WERI-Rb-1 (cell line): Measurements from ENCODE around the gene CYBRD1.

Source experiments
- DNase-seq: peaks from one replicate; pipeline ENCODE4 v3.0.0-alpha.2; 2020
- H3K27ac ChIP-seq: fragments of 250-450 bp; sonication (Bioruptor Pico); 2 replicates; pipeline ENCODE4 v1.5.1; 2020; ENCODE audit warnings: mild to moderate bottlenecking, moderate library complexity
- H3K27me3 ChIP-seq: fragments of 250-450 bp; sonication (Bioruptor Pico); 2 replicates; pipeline ENCODE4 v1.5.1; 2021; ENCODE audit warnings: mild to moderate bottlenecking, low read depth, moderate library complexity; ENCODE audit not compliant: insufficient read depth, severe bottlenecking
- H3K36me3 ChIP-seq: fragments of 250-450 bp; sonication (Bioruptor Pico); 2 replicates; pipeline ENCODE4 v1.5.1; 2020; ENCODE audit warnings: mild to moderate bottlenecking, moderate library complexity
- H3K4me3 ChIP-seq: 2 replicates; pipeline ENCODE4 v1.5.1; 2011; ENCODE audit warnings: low read depth, mild to moderate bottlenecking, control low read depth, low read length
- H3K9me3 ChIP-seq: fragments of 250-450 bp; sonication (Bioruptor Pico); 2 replicates; pipeline ENCODE4 v1.5.1; 2021; ENCODE audit warnings: mild to moderate bottlenecking, moderate library complexity; ENCODE audit not compliant: severe bottlenecking
- CTCF ChIP-seq: IDR thresholded peaks from 2 replicates; pipeline ENCODE4 v1.5.1; 2011; ENCODE audit warnings: low read depth, mild to moderate bottlenecking, control low read depth, inconsistent platforms, low read length

Gene CYBRD1

GRCh38 chr2:171557363-171557762, 35.1 kb downstream of the CYBRD1 start:
- TF ChIP-seq CTCF, result no peak
- no peaks in the 10 kb centered on the region for H3K9me3 ChIP-seq
- H3K27ac ChIP-seq, result no peak overlapping the region
- no peaks in the 10 kb centered on the region for H3K27me3 ChIP-seq
- H3K4me3 ChIP-seq, result no peak overlapping the region
- no peaks in the 10 kb centered on the region for H3K36me3 ChIP-seq
- DNase-seq, result no peak

- DNase-seq, result no peak
- no peak overlapping the region for H3K27ac ChIP-seq
- TF ChIP-seq CTCF, result no peak
- H3K36me3 ChIP-seq, result no peaks in the 10 kb centered on the region
- no peak overlapping the region for H3K4me3 ChIP-seq
- H3K27me3 ChIP-seq, result no peaks in the 10 kb centered on the region
- no peaks in the 10 kb centered on the region for H3K9me3 ChIP-seq
These were observed 41.0 kb downstream of the CYBRD1 start for GRCh38 chr2:171563301-171563700.

- TF ChIP-seq CTCF, result no peak
- no peak overlapping the region for H3K4me3 ChIP-seq
- no peak overlapping the region for H3K27ac ChIP-seq
- DNase-seq, result no peak
- no peaks in the 10 kb centered on the region for H3K27me3 ChIP-seq
- H3K9me3 ChIP-seq, result no peaks in the 10 kb centered on the region
- no peaks in the 10 kb centered on the region for H3K36me3 ChIP-seq
These were observed 42.2 kb downstream of the CYBRD1 start for GRCh38 chr2:171564463-171564862.

GRCh38 chr2:171566057-171566456, 43.8 kb downstream of the CYBRD1 start:
- Histone ChIP-seq H3K27me3 (no peaks in the 10 kb centered on the region), H3K36me3 (no peaks in the 10 kb centered on the region), H3K9me3 (no peaks in the 10 kb centered on the region), H3K27ac (no peak overlapping the region), H3K4me3 (no peak overlapping the region)
- no peak for TF ChIP-seq CTCF
- no peak for DNase-seq

- Histone ChIP-seq H3K27me3 (no peaks in the 10 kb centered on the region), H3K27ac (no peak overlapping the region), H3K9me3 (no peaks in the 10 kb centered on the region), H3K36me3 (no peaks in the 10 kb centered on the region), H3K4me3 (no peak overlapping the region)
- no peak for TF ChIP-seq CTCF
- DNase-seq, result no peak
These were observed 44.5 kb downstream of the CYBRD1 start for GRCh38 chr2:171566753-171567152.

GRCh38 chr2:171568089-171568488, 45.8 kb downstream of the CYBRD1 start:
- H3K36me3 ChIP-seq, result no peaks in the 10 kb centered on the region
- no peaks in the 10 kb centered on the region for H3K27me3 ChIP-seq
- DNase-seq, result no peak
- no peak overlapping the region for H3K4me3 ChIP-seq
- H3K9me3 ChIP-seq, result no peaks in the 10 kb centered on the region
- TF ChIP-seq CTCF, result no peak
- no peak overlapping the region for H3K27ac ChIP-seq
